ENCODE results near the gene PIM3.

The PIM3 gene

DNA sequence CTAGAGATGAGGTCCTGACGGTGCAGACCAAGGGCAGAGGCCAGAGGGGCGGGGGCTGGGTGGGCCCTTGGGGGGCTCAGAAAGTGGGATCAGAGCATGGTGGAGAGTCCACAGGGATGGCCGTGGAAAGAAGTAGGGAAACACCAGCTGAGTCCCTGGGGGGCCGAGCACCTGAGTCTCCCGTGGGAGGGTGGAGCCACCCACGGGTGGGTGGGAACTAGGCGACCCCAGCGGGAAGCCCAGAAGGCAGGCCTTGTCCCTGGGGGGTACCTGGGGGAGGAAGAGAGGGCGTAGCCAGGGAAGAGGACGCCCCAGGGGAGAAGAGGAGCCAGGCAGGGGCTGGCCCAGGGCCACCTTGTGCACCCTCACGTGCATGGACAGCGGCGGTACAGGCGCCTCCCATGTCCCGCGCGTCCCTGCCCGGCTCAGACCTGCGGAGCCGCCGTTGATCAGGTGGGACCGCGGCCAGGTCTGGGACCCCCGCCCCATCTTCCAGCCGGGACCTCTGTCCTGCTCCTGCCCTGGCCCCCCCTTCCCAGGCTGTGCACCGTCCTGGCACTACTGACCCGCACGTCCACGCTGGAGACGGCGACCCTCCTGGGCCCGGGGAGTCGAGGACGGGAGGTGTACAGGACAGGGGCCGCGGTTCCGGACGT lies 31.9 kb upstream of the PIM3 start:
- no peak for DNase-seq

DNA sequence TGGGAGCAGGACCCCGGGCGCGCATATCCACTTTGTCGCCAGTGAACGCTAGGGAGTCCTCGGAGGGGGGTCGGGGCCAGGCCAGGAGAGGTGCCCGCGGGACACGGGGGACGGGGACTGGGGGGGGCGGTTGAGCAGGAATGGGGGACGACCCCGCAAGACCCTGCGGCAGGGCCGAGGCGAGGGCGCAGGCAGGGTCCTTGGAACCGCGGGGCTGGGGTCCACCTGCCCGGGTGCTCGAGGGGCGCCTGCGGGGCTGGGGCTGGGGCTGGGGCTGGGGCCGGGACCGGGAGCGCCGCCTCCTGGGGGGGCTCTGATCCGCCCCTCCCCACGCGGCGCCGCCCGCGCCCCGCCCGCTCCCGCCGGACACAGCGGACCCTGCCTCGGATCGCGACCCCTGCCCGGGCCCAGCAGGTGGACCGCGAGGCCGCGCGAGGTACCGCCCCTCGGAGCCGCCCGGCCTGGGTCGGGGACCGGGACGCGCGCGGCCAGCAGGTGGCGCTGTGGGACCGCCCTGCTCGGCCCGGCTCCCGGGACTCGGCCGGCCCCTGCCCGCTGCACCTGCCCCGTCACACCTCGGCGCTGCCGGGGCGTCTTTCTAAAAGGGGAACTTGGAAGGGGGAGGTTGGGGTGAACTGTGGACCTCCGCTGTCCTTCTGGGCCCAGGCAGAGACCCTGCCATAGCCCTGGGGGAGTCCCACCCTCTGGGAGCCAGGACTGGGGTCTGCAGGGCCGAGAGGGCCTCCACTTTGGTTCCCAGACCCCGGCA lies 31.2 kb upstream of the PIM3 start:
- DNase-seq, result no peak

DNA sequence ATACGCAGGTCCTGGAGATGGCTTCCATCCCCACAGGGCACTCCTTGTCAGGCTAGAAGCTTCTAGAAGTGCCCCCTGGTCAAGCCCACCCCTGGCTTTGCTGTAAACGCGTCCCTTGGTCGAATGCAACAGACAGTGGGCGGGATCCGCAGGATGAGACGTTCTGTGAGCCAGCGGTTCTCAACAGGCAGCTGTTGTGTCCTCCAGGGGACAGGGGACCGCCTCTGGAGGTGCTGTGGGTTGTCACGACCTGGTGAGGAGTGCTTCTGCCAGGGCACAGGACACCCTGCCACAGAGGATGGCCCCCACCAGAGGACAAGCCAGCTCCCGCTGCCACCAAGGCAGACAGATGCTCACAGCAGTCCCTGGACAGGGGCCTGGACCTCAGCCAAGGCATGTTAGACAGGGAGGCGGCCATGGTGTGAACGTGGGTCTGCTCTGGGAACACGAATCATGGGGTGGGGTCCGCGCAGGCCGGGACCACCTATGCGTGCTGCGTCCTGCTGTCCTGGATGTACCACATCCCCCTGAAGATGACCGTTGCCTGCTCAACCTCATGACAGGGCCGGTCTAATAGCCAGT lies 30.5 kb upstream of the PIM3 start:
- DNase-seq, result no peak

DNA sequence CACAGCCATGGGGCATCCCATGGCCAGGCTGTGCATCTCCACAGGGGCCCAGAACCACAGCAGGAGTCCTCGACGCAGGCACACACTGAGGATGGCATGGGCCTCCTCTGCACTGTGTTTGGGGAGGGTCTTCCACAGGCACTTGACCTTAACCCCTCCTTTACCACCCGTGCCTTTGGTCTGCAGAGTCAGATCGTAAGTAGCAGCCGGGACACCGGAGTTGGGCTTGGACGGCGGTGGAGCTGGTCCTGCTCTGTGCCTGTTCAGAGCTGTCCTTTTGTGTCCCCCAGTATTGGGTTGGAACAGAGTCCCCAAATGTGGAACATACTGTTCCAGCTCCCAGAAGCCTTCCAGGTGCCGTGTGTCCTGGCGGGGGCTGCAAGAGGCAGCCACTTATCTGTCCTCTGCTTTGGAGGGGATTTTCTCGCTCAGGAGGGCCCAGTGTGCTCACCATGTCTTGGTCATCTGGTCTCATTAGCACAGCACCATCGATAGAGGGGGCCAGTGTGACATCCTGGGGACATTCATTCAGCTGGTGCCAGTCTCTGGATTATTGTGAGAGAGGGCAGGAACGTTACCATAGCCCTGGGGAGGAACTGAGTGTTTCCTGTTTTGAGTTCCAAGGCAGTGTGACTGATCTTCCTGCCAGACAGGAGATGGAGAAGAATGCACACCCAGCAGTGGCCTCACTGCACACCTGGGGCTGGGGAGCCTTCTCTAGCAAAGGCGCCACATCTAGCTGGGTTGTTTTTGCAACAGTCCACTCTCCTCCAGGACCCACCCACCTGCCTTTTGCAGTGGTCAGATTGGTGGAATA lies 29.8 kb upstream of the PIM3 start:
- DNase-seq, result peak; percentile 8

DNA sequence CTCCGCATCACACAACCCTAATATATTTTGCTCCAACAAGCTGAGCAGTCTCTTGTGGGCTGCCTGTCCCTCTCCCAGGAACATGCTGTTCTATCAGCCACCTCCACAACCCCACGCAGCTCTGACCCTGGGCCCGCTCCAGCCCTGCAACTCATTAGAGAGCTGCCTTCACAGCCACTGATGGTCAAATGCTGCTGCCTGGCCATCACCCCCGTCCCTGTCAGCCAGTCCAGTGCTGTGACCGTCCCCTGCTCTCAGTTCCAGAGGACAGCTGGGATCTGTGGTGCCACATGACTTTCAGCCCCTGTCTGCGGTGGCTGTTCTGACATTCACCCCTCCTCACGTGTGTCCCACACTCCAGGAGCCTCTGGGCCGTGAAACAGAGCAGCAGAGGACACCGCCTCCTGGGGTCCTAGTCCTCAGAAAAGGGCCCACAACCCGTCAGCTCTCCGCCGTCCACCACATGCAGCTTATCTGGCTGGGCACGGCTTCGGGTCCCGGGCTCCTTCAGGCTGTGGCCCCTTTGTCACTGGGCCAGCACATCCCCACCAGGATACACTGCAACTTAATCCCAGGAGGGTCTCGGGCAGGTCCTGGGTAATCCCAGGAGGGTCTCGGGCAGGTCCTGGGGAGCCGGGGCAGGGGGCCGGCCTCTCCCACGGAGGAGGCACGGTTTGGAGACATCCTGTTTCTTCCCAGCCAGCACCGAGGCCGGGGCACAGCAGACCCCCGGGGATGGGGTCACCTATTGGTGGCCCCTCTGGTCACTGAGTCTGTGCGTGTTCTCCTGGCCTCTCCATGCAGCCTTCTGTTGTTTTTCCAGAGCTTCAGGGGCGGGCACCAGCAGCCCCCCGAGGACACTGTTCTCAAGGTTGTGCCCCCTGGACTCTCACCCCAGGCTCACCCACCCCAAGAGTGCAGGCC lies 27.1 kb upstream of the PIM3 start:
- DNase-seq, result no peak

DNA sequence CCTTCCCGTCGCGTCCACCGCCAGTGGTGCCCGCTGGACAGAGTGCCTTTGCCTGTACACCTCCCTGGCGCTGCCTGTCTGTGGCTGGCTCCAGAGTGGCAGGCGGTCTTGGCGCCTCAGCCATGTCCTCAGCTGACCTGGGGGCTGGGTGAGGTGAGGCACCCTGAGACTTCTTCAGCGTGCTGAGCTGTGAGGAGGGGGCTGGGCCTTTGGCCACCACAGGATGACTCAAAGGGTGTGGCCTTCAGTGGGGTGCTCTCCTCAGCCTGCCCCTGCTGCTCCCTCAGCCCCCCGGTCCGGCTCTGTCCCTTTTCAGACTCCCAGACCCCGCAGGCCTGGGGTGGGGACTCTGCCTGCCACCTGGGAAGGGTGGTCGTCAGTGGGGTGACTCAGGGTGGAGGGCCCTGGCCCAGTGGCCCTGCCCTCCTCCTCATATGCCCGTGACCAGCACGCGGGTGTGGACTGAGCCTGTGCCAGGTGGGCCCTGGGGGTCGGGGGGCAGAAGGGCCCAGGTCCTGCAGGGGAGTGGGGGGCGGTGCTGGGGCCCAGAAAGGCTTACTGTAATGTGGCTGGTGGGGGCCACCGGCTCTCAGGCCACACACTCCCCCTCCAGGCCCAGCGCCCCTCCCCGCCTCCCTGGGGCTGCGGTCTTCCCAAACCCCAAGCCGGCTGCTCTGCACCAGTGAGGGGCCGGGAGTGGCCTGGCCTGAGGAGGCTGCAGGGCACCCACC lies 26.2 kb upstream of the PIM3 start:
- DNase-seq, result no peak

DNA sequence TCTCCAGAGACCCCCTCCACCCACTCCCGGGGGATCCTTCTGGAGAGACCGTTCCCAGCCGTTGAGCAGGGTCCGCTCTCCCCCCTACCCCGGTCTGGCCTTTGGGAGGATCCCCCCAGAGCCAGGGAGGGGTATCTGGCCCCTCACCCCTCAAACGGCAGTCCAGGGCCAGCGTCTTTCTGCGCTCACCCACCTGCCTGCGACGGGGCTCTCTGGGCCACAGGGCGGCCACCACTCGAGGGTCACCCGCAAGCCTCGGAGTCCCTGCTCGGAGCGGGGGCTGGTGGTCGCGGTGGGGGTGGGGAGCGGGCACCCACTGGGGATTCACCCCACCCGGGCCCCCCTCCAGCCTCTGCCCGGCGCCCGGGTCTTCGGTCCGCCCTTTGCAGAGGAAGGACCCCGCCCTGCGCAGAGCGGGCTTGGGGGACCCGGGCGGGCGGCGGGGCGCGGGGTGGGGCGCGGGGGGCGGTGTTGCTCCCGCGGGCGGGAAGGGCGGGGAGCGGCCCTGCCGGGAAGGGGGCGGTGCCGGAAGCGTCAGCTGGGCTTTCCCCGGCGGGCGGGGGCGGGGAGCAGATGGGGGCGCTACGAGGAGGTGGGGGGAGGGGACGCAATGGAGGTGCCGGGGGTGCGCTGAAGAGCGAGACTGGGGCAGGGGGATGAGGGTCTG lies 25.5 kb upstream of the PIM3 start:
- no peak for DNase-seq

DNA sequence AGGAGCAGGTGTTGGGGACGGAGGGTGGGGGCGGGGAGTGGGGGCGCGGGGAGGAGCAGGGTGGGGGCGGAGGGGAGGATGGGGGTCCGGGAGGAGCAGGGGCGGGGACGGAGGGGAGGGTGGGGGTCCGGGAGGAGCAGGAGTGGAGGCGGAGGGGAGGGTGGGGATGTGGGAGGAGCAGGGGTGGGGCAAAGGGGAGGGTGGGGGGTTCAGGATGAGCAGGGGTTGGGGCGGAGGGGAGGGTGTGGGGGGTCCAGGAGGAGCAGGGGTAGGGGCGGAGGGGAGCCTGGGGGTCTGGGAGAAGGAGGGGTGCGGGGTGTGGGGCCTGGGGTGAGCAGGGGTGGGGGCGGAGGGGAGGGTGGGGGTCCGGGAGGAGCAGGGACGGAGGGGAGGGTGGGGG lies 25.0 kb upstream of the PIM3 start:
- no peak for DNase-seq

DNA sequence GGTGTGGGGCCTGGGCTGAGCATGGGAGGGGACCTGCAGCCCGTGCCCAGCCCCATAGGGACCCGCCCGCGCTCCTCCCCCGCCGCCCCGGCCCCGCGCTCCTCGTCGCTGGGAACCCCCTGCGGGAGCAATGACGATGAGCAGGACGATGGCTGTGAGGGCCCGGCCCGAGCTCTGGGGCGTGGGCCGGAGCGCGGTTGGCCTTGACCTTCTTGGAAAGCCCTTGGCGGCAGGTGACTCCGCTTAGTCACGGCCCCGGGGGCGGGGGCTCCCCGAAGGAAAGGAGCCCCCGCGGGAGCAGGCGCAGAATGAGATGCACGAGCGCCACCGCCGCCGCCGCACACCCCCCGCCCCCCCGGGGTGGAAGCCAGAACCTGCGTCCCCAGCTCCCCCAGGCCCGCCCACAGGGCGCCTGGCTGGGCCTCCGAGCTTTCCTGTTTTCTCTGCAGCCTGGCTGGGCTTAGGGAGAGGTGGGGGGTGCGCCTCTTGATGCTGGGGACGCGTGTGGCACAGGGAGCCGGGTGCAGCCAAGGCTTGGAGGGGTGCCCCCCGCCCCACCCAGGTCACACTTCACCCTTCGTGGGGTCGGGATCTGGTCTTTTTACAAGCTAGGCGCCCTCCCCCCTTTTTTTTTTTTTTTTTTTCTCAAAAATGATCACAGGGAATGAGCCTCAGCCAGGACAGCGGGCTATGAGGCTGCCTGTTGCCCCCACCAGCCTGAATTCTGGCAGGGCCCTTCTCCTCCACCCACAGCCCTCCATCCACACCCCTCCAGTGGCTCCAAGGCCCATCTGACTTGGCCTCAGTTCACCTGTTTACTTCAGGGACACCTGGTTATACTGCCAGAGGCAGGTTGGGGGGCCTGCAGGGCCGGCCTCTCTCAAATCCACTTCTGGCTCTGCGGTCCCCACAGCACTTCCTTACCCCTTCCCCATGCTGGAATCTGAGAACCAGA lies 24.3 kb upstream of the PIM3 start:
- DNase-seq, result no peak

DNA sequence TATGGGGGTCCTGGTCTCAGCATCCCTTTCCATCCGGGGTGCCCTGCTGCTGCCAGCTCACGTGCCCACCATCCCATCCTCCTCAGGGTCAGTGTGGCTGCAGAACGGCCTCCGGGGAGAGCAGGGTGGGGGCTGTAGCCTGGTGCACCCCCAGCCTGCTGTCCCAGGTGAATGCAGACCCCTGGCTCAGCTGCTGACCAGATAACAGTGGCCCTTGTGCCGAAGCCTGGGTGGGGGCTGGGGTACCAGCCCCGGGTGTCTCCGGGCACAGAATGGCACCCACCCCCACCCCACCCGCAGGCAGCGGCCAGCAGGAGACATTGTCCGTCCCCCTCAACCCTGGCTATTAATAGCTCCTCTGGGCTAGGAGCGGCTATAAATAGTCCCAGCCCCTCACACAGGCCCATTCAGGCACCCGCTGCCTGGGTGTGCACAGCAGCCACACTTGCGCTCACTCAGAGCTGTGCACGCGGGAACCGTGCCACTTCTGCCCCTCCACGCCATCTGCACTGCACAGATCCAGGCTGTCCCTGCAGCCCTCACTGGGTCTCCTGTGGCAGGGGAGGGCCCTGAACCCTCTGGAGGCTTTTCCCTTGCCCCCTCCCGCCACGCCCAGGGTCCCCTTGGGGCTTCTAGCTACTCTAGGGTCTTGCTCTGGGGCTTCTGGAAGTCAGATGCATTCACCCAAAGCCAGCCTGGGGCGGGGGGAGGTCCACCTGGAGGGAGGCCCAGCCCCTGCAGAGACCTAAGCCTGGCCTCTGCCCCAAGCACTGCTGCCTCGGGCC lies 23.4 kb upstream of the PIM3 start:
- DNase-seq, result no peak

DNA sequence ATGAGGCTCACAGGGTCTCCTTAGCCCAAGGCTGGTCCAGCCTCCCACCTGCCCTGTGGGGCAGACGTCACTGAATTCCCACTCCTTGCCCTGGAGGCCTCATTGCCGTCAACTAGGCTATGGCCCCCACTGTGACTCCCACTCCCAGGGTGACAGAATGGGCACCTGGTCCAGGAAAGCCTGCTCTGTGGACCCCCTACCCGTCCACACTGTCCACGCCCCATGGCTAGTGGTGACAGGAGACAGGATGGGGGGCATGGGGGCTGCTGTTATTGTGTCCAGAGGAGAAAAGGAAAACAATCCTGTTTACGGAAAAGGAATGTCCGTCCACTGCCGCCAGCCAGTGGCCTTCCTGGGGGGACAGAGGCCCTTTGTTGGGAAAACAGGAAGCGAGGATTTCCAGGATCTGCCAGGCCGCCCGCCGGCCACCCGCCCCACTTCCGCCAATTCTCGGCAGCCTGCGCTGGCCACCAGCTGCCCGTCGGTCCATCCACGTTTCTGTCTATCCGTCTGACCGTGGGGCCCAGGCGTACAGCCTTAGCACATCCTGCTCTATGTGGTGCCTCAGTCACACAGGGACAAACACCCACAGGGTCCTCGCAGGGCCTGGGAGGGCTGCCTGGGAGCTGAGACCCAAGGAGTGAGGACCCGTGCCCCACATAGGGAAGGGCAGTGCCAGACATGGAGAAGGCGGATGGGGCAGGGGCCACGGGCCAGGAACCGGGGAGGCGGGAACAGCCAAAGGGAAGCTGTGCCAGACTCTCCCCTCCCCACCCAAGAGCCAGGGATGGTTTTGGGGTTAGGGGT lies 22.6 kb upstream of the PIM3 start:
- no peak for DNase-seq

DNA sequence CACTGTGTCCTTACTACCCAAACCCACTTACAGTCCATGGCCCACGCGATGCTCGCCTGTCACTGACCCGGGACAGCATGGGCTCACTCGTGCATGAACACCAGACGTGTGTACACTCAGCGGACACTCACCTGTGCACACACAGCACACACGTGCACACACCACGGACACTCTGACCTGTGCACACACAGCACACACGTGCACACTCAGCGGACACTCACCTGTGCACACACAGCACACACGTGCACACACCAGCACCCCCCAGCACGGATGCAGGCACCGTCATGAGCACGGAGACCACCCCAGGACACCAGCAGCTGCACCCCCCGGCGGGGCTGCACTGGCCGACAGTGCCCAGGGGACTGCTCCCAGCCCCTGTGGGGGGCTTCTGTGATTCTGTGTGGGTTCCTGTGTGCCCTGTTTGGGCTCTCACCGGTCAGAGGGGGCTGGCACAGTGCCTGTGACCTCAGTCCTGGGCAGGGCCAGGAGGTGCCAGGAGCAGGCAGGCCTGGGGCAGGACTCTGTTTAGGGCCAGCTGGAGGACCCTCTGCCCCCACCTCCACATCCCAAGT lies 21.9 kb upstream of the PIM3 start:
- no peak for DNase-seq

DNA sequence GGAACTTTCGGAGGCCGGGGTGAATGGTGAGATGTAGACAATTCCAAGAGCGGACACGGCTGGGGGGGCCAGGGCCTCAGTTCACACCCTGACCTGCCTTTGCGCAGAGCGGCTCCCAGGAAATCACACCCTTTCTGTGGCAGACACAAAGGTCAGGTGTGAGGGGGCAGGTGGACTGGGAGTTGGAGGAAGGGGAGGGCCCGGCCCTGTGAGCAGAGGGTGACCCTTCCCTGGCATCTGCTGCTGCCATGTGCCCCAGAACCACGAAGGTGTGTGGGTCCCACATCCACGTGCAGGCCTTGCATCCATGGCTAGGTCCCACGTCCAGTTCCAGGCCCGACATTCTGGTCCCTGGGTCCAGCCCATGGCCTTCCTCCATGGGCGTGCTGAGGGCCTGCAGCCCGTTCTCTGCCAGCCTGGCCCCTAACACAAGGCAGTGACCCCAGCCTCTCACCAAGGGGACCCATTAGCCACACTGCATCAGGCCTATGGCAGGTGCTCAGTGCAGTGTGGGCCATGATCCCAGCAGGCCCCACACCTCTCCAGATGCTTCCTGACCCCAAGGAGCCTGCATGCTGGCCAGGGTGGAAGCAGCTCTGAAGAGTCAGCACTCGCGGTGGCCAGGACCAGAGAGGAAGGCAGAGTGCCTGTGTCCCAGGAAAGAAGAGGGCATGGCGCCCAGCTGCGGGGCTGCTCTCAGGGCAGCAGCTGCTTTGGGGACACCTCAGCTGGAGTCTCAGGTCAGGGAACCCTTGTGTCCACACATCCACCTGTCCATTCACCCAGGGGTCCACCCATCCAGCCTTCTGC lies 18.9 kb upstream of the PIM3 start:
- DNase-seq, result no peak

DNA sequence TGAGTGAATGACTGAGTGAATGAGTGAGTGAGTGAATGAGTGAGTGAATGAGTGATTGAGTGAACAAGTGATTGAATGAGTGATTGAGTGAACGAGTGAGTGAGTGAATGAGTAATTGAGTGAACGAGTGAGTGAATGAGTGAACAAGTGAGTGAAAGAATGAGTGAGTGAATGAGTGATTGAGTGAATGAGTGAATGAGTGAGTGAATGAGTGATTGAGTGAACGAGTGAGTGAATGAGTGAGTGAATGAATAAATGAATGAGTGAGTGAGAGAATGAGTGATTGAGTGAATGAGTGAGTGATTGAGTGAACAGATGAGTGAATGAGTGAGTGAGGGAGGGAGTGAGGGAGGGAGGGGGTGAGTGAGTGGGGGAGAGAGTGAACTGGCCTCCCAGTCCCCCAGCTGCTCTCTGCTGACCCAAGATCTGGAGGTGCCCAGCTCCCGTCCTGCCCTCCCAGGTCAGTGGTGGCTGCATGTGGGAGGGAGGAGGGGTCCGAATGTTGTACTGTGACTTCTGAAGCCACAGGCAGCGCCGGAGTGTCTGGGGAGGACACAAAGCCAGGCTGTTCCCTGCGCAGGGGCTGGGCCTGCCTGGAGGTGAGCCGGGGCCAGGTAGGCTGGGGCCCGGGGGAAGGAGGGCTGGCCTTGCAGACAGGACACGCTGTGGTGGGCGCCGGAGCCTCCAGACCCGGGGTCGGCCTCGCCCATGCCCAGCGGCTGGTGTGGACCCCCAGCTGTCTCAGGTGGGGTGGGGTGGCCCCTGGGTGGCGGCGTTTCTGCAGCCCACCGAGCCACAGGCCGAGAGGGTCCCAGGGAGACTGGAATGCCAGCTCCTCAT lies 17.8 kb upstream of the PIM3 start:
- no peak for DNase-seq

DNA sequence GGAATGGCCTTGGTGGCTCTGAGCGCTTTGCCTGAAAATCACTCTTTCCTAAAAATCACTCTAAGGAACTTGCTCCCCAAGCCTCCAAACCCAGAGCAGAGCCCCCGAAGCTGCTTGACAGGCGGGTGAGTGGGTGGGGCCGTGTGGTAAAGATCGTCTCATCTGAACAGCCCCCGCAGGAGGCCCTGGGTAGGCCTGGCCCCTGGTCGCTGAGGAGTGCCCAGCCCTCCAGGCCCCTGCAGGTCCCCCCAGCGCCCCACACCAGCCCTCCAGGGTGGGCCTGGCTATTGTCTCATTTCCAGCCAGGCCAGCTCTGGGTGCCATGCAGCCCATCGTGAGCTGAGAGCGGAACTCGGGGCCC lies 17.2 kb upstream of the PIM3 start:
- no peak for DNase-seq

DNA sequence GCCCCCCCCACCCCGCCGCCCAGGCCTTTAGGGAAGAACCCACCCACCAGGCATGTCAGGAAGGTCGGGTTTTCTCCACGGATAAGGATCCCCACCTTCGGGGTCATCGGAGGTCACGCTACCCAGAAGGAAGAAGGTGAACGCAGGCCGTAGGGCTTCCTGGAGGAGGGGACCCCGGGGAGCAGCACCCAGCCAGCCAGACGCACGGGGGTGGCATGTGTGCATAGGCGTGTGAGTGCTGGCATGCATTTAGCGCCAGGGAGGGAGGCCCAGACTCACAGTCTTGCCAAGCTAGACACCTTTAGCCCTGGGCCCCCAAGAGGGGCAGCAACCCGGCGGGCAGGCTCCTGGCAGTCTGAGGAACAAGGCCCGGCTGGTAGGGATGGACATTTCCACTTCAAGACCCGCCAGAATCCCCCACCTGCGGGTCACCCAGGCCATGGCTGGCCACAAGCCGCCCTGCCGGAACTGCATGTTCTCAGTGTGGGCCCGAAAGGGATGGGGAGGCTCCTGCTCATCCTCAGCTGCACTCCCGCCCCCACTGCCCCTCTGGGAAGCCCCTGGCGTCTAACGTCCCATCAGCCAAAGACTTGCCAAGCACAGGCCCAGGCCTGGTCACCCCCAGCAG lies 16.7 kb upstream of the PIM3 start:
- no peak for DNase-seq
